Skeletal muscle tissue (tissue), 4 donors: ENCODE measurements around the gene CREB1. TPM values are rescaled to one million over a fixed set of nuclear protein-coding genes. Genes with fewer than 3 reads are reported as not detected.
"Not testable (repeated sequence)": the region's sequence is repeated elsewhere in the genome, so short reads cannot be mapped to it uniquely, and the experiment has no call there.

Experiments
- H3K27ac ChIP-seq: one replicate; pipeline ENCODE4 v1.7.0; 2013; ENCODE audit warnings: mild to moderate bottlenecking, low read depth, low read length, inconsistent platforms
- H3K27me3 ChIP-seq, 3 donors: one replicate each; pipeline ENCODE4 v1.7.0; 2013; ENCODE audit warnings: low read length in 3 of 3; ENCODE audit not compliant: control insufficient read depth in 3 of 3, insufficient read depth in 3 of 3
- H3K36me3 ChIP-seq, 3 donors: one replicate each; pipeline ENCODE4 v1.7.0; 2013; ENCODE audit warnings: low read length in 3 of 3; ENCODE audit not compliant: control insufficient read depth in 3 of 3, insufficient read depth in 3 of 3
- H3K4me1 ChIP-seq, 3 donors: one replicate each; pipeline ENCODE4 v1.7.0; 2013; ENCODE audit warnings: low read length in 3 of 3, mild to moderate bottlenecking in 3 of 3; ENCODE audit not compliant: control insufficient read depth in 3 of 3, insufficient read depth in 3 of 3
- H3K4me3 ChIP-seq, 3 donors: one replicate each; pipeline ENCODE4 v1.7.0; 2013; ENCODE audit warnings: low read length in 3 of 3
- H3K9ac ChIP-seq, 3 donors: one replicate each; pipeline ENCODE4 v1.7.0; 2013; ENCODE audit warnings: low read length in 3 of 3, mild to moderate bottlenecking in 3 of 3, moderate library complexity in 2 of 3, low read depth in 1 of 3
- H3K9me3 ChIP-seq, 3 donors: one replicate each; pipeline ENCODE4 v1.7.0; 2013; ENCODE audit warnings: low read length in 3 of 3; ENCODE audit not compliant: control insufficient read depth in 3 of 3
- total RNA-seq: library from RNA; depleted of rRNA; stranded (reverse); fragments of >200 nt; gene quantifications from one replicate; pipeline ENCODE4 v1.2.3, GENCODE V29; 2014
- donor health status: Osteomylitis.

CREB1 gene
- total RNA-seq, 1 donor from 2014 or later: 30.8 TPM

DNA sequence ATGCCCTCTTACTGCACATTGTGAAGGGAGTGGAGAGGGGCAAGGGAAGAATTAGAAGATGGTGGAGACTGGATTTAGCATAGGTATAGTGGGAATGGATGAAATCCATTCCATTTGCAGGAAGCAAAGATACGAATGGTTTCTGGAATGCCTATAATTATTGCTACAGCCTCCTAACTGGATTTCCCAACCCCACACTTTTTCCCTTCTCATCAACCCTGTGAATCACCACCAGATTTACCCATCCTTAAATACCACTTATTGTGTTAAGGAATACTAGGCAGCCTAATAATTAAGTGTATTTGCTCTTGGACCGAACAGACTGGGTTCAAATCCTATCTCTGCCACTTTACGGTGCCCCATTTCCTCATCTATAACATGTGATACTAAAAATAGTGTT lies 39.3 kb upstream of the CREB1 start:
- no peaks in the 10 kb centered on the region for H3K4me1 ChIP-seq
- no peaks in the 10 kb centered on the region for H3K27me3 ChIP-seq
- H3K36me3 ChIP-seq: no peaks in the 10 kb centered on the region
- H3K9me3 ChIP-seq: no peaks in the 10 kb centered on the region
- H3K27ac ChIP-seq: no peak overlapping the region
- H3K9ac ChIP-seq: no peak overlapping the region
- H3K4me3 ChIP-seq: no peak overlapping the region

DNA sequence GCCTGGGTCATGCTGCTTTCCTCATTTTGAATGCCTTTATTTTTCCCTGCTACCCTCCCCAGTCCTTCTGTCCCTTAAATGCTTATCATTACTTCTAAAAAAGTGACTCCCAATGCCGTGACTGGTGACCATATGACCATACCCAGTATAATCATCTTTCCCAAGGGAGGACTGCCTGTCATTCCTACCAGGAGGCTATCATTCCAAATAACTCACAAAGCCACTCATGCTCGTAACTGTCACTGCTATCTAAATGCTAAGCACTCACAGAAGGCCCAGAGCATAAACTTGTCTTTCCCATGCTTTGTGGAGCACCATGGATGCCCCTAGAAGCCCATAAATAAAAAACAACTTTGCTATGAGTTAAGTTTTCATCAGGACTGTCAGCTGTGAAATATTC lies 38.7 kb upstream of the CREB1 start:
- Histone ChIP-seq H3K27ac (no peak overlapping the region), H3K27me3 (no peaks in the 10 kb centered on the region), H3K36me3 (no peaks in the 10 kb centered on the region), H3K9me3 (no peaks in the 10 kb centered on the region), H3K9ac (no peak overlapping the region), H3K4me3 (no peak overlapping the region), H3K4me1 (no peaks in the 10 kb centered on the region)

DNA sequence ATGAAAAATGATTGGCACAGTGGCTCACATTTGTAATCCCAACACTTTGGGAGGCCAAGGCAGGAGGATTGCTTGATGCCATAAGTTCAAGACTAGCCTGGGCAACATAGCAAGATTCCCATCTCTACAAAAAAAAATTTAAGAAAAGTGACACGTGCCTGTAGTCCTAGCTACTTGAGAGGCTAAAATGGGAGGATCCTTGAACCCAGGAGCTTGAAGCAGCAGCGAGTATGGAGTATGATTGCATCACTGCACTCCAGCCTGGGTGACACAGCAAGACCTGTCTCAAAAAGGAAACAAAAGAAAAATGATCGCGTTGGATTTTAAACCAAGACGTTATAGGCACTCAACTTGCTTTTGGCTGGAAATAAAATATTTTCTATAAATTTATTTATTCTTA lies 37.8 kb upstream of the CREB1 start:
- no peak overlapping the region for H3K4me3 ChIP-seq
- no peak overlapping the region for H3K27ac ChIP-seq
- no peak overlapping the region for H3K9ac ChIP-seq
- H3K27me3 ChIP-seq: no peaks in the 10 kb centered on the region
- H3K9me3 ChIP-seq: no peaks in the 10 kb centered on the region
- no peaks in the 10 kb centered on the region for H3K36me3 ChIP-seq
- H3K4me1 ChIP-seq: no peaks in the 10 kb centered on the region

- no peaks in the 10 kb centered on the region for H3K36me3 ChIP-seq
- no peak overlapping the region for H3K9ac ChIP-seq
- H3K27me3 ChIP-seq: no peaks in the 10 kb centered on the region
- no peak overlapping the region for H3K4me3 ChIP-seq
- H3K4me1 ChIP-seq: no peaks in the 10 kb centered on the region
- no peaks in the 10 kb centered on the region for H3K9me3 ChIP-seq
- no peak overlapping the region for H3K27ac ChIP-seq
These were observed 37.3 kb upstream of the CREB1 start for GRCh38 chr2:207492461-207492860.

- Histone ChIP-seq H3K36me3 (no peaks in the 10 kb centered on the region), H3K27ac (no peak overlapping the region), H3K9ac (no peak overlapping the region), H3K4me3 (no peak overlapping the region), H3K9me3 (no peaks in the 10 kb centered on the region), H3K27me3 (no peaks in the 10 kb centered on the region), H3K4me1 (peaks cover 3 to 7% (median 7%) of the 10 kb centered on the region in 3 donors)
These were observed 35.6 kb upstream of the CREB1 start for GRCh38 chr2:207494137-207494536.

GRCh38 chr2:207496936-207497335 lies 32.8 kb upstream of the CREB1 start:
- not testable (repeated sequence) for H3K36me3 ChIP-seq, H3K9ac ChIP-seq, H3K4me1 ChIP-seq

DNA sequence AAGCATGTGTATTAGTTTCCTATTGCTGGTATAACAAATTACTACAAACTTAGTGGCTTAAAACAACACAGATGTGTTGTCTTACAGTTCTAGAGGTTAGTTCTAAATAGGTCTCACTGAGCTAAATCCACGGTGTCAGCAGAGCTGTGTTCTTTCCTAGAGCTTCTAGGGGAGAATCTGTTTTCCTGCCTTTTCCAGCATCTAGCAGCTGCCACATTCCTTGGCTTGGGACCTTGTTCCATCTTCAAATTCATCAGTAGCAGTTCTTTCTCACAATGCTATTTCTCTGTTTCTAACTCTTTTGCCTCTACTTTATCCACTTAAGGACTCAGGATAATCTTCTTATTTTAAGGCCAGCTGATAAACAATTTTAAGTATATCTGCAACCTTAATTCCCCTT lies 32.2 kb upstream of the CREB1 start:
- Histone ChIP-seq H3K4me3 (no peak overlapping the region), H3K9ac (no peak overlapping the region), H3K36me3 (no peaks in the 10 kb centered on the region), H3K27me3 (no peaks in the 10 kb centered on the region), H3K4me1 (peaks cover 3 to 7% (median 7%) of the 10 kb centered on the region in 3 donors), H3K9me3 (no peaks in the 10 kb centered on the region), H3K27ac (no peak overlapping the region)

More at GRCh38 chr2:207496936-207497335, 32.8 kb upstream of the CREB1 start:
- not testable (repeated sequence) for H3K27ac ChIP-seq, H3K4me3 ChIP-seq, H3K9me3 ChIP-seq, H3K27me3 ChIP-seq

DNA sequence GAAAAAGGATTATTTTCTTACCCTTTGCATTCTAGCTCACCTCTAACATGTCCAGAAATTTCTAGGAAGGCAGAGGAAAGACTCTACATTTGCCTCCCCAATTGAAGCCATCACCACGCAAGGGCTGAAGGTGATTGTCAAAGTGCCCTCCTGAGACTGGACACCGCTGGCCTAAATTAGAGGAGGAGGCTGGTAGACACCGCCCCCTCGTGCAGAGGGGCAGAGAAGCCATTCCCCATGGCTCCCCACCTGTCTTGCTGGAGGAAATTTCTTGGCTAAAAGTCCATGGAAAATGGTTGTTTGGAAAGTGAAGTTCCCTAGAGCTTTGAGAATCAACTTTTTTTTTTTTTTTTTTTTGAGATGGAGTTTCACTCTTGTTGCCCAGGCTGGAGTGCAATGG lies 31.3 kb upstream of the CREB1 start:
- H3K9me3 ChIP-seq: no peaks in the 10 kb centered on the region
- H3K36me3 ChIP-seq: no peaks in the 10 kb centered on the region
- H3K9ac ChIP-seq: no peak overlapping the region
- no peaks in the 10 kb centered on the region for H3K27me3 ChIP-seq
- H3K4me3 ChIP-seq: no peak overlapping the region
- peaks cover 3 to 7% (median 7%) of the 10 kb centered on the region in 3 donors for H3K4me1 ChIP-seq
- H3K27ac ChIP-seq: peak overlapping the region; percentile 11

DNA sequence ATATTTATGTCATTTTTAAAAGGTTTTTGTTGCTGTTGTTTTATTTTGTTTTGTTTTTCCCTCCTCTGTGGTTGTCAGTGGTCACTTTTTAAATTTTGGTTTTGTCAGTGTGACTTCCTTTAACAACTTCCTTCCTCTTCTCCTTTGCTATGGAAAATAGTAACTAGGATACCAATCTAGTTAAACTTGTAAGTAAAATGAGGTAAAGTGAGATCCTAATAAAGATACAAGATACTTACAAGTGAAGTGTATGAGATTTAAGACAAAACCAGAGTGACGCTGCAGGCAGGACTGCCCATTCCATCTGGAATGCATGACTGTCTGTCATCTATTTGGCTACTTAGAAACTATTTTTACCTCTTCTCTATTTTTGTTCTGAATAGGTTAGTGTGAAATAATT lies 30.6 kb upstream of the CREB1 start:
- no peak overlapping the region for H3K4me3 ChIP-seq
- no peaks in the 10 kb centered on the region for H3K27me3 ChIP-seq
- no peaks in the 10 kb centered on the region for H3K36me3 ChIP-seq
- H3K9me3 ChIP-seq: no peaks in the 10 kb centered on the region
- H3K4me1 ChIP-seq: peaks cover 3 to 9% (median 7%) of the 10 kb centered on the region in 3 donors
- H3K9ac ChIP-seq: no peak overlapping the region
- H3K27ac ChIP-seq: peak overlapping the region; percentile 11

DNA sequence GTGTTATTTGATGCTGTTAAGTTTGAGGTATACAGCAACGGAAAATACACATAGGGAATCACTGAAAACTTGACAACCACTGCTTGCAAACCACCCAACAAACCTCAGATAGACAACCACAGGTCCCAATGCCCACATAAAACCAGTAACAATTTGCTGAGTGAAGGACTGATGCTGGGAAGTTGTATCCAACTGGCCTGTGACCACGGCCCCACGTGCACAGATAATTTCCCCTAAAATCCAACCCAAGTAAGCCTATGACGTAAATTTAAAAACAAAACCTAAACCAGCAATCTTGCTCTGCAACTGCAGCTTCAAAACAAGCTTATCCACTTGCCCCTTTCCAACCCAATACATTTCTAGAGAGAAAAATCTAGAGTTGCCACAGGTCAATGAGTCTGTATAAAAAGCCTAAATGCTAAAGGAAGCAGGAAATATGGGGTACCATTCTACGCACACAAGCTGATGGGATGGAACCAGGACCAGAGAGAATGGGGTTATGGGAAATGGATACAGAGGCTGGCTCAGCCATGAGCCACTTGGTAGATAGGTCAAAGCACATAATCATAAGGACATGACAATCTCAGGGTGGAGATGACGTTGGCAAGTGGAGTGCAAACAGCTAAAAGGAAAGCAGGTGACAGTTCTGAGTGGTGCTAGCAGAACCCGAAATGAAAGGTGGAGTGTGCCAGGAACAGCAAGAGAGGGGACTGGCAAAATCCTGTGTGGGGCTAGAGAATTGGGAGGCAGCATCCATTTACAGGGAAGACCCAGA lies 27.8 kb upstream of the CREB1 start:
- Histone ChIP-seq H3K9me3 (no peaks in the 10 kb centered on the region), H3K27ac (peak overlapping the region; percentile 32), H3K36me3 (no peaks in the 10 kb centered on the region), H3K27me3 (no peaks in the 10 kb centered on the region), H3K9ac (no peak overlapping the region), H3K4me1 (peaks cover 9 to 20% (median 10%) of the 10 kb centered on the region in 3 donors), H3K4me3 (no peak overlapping the region)
